Osteoblast (primary cell): ENCODE data around the gene COL9A2. TPM values are rescaled to one million over a fixed set of nuclear protein-coding genes. Genes with fewer than 3 reads are reported as not detected.

ENCODE experiments used
- DNase-seq: peaks from one replicate; pipeline ENCODE4 v3.0.0; 2011; ENCODE audit warnings: low spot score, mixed read lengths; ENCODE audit not compliant: insufficient read length; ENCODE audit errors: missing footprints
- H2AFZ ChIP-seq: 2 replicates; pipeline ENCODE4 v1.6.0; 2011; ENCODE audit warnings: mild to moderate bottlenecking, low read length
- H3K27ac ChIP-seq: 2 replicates; pipeline ENCODE4 v1.5.1; 2011; ENCODE audit warnings: mild to moderate bottlenecking, low read depth, low read length, moderate library complexity
- H3K27me3 ChIP-seq: 2 replicates; pipeline ENCODE4 v1.6.0; 2012; ENCODE audit warnings: mild to moderate bottlenecking, control low read depth, inconsistent platforms, low read length, moderate library complexity; ENCODE audit not compliant: insufficient read depth
- H3K36me3 ChIP-seq: 2 replicates; pipeline ENCODE4 v1.5.1; 2011; ENCODE audit warnings: mild to moderate bottlenecking, low read length, control low read depth, moderate library complexity; ENCODE audit not compliant: insufficient read depth
- H3K4me1 ChIP-seq: 2 replicates; pipeline ENCODE4 v1.5.1; 2011; ENCODE audit warnings: mild to moderate bottlenecking, low read length, control low read depth, moderate library complexity; ENCODE audit not compliant: insufficient read depth
- H3K4me2 ChIP-seq: 2 replicates; pipeline ENCODE4 v1.6.0; 2011; ENCODE audit warnings: mild to moderate bottlenecking, low read length; ENCODE audit not compliant: insufficient read depth
- H3K4me3 ChIP-seq: fragments of 200-600 bp; sonication (generic); 3 replicates; pipeline ENCODE4 v1.5.1; 2012; ENCODE audit warnings: mild to moderate bottlenecking, low read length, inconsistent platforms; ENCODE audit not compliant: insufficient read depth
- H3K79me2 ChIP-seq: 2 replicates; pipeline ENCODE4 v1.6.0; 2012; ENCODE audit warnings: mild to moderate bottlenecking, low read length, control low read depth, inconsistent platforms; ENCODE audit not compliant: insufficient read depth
- H3K9me3 ChIP-seq: 2 replicates; pipeline ENCODE4 v1.5.1; 2011; ENCODE audit warnings: low read depth, low read length, control low read depth
- H4K20me1 ChIP-seq: 2 replicates; pipeline ENCODE4 v1.6.0; 2012; ENCODE audit warnings: mild to moderate bottlenecking, low read length, control low read depth; ENCODE audit not compliant: insufficient read depth
- total RNA-seq: library from RNA; depleted of rRNA; stranded (reverse); fragments of >200 nt; gene quantifications from 2 replicates; pipeline ENCODE4 v1.2.3, GENCODE V29; 2012
- TF ChIP-seq, protein P1 (sequence below): IDR thresholded peaks from 2 replicates; pipeline ENCODE4 v1.5.1; 2011; ENCODE audit warnings: mild to moderate bottlenecking, low read depth, low read length, moderate library complexity; ENCODE audit errors: extremely low read depth

COL9A2 gene
- total RNA-seq, 1 donor = 0.36 TPM

DNA sequence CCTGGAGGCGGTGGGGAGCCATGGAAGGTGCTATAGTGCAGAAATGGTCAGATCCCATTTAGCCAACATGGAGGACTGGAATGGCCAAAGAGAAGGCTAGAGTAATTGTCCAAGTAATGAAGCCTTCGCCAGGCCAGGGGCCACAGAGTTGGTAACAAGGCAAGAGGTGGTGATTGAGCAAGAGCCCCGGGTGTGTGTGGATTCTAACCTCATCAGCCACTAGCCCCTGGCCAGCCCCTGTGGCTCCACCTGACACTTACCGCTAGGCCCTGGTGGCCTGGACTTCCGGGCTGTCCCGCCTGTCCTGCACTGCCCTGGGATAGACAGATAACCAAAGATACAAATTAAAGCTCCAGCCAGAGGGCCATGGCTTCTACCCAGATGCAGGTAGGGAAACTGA is 9.9 kb downstream of the COL9A2 start:
- H4K20me1 ChIP-seq = no peaks in the 10 kb centered on the region
- H3K27me3 ChIP-seq = peaks cover 8% of the 10 kb centered on the region
- no peak overlapping the region for H2AFZ ChIP-seq
- no peaks in the 10 kb centered on the region for H3K79me2 ChIP-seq
- H3K4me2 ChIP-seq = no peak overlapping the region
- no peak overlapping the region for H3K27ac ChIP-seq
- no peaks in the 10 kb centered on the region for H3K36me3 ChIP-seq
- H3K4me1 ChIP-seq = no peaks in the 10 kb centered on the region
- DNase-seq = peak; percentile 4
- no peak overlapping the region for H3K4me3 ChIP-seq
- H3K9me3 ChIP-seq = no peaks in the 10 kb centered on the region
- TF ChIP-seq, protein P1, sequence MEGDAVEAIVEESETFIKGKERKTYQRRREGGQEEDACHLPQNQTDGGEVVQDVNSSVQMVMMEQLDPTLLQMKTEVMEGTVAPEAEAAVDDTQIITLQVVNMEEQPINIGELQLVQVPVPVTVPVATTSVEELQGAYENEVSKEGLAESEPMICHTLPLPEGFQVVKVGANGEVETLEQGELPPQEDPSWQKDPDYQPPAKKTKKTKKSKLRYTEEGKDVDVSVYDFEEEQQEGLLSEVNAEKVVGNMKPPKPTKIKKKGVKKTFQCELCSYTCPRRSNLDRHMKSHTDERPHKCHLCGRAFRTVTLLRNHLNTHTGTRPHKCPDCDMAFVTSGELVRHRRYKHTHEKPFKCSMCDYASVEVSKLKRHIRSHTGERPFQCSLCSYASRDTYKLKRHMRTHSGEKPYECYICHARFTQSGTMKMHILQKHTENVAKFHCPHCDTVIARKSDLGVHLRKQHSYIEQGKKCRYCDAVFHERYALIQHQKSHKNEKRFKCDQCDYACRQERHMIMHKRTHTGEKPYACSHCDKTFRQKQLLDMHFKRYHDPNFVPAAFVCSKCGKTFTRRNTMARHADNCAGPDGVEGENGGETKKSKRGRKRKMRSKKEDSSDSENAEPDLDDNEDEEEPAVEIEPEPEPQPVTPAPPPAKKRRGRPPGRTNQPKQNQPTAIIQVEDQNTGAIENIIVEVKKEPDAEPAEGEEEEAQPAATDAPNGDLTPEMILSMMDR = no peak

DNA sequence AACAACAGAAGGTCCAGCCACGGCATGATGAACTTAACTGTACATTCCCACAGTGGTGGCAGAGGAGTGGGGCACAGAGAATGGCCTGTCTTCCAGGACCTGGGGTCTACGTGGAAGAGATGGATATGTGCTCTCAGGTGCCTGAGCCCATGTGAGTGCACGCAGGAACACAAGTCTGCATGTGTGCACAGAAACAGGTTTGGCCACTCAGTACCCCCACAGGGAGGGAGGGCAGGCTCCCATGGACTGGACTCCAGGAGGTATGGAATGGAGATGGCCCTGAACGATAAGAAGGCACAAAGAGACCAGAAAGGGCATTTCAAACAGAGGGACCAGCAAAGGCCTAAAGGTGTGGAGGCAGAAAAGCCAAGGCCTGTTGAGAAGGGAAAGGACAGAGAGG is 10.8 kb downstream of the COL9A2 start:
- TF ChIP-seq, protein P1 = no peak
- Histone ChIP-seq H3K27me3 (peaks cover 8% of the 10 kb centered on the region), H4K20me1 (no peaks in the 10 kb centered on the region), H3K79me2 (no peaks in the 10 kb centered on the region), H3K4me1 (no peaks in the 10 kb centered on the region), H3K4me3 (no peak overlapping the region), H3K4me2 (no peak overlapping the region), H2AFZ (no peak overlapping the region), H3K9me3 (no peaks in the 10 kb centered on the region), H3K36me3 (no peaks in the 10 kb centered on the region), H3K27ac (no peak overlapping the region)
- peak; percentile 42 for DNase-seq

- H3K4me1 ChIP-seq = no peaks in the 10 kb centered on the region
- peaks cover 8% of the 10 kb centered on the region for H3K27me3 ChIP-seq
- no peaks in the 10 kb centered on the region for H3K79me2 ChIP-seq
- H3K27ac ChIP-seq = no peak overlapping the region
- no peaks in the 10 kb centered on the region for H4K20me1 ChIP-seq
- TF ChIP-seq, protein P1 = no peak
- no peak overlapping the region for H2AFZ ChIP-seq
- no peak overlapping the region for H3K4me2 ChIP-seq
- DNase-seq = peak; percentile 60
- H3K36me3 ChIP-seq = no peaks in the 10 kb centered on the region
- H3K4me3 ChIP-seq = no peak overlapping the region
- H3K9me3 ChIP-seq = no peaks in the 10 kb centered on the region
Measured at GRCh38 chr1:40305871-40306270, 11.2 kb downstream of the COL9A2 start.

DNA sequence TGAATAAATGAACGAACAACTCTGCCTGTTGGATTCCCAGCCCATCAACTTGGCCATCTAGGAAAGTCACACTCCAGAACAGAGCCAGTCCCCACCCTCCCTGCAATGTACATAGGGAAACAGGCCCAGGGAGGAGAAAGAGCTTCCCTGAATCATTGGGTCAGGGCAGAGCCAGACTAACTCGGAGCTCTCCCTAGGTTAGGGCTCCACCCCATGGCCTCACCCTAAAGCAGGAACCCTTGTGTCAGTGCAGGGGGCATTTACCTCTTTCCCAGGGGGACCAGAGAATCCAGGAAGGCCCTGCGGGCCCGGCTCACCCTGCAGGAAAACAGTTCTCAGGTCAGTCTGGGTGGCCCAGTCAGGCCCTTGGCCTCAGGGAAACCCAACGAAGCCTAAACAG is 11.6 kb downstream of the COL9A2 start:
- TF ChIP-seq, protein P1 = peak; percentile 14
- Histone ChIP-seq H3K36me3 (no peaks in the 10 kb centered on the region), H2AFZ (no peak overlapping the region), H3K4me1 (no peaks in the 10 kb centered on the region), H3K4me2 (no peak overlapping the region), H3K9me3 (no peaks in the 10 kb centered on the region), H4K20me1 (no peaks in the 10 kb centered on the region), H3K79me2 (no peaks in the 10 kb centered on the region), H3K27ac (no peak overlapping the region), H3K4me3 (no peak overlapping the region), H3K27me3 (peaks cover 8% of the 10 kb centered on the region)
- DNase-seq = peak; percentile 89
